HFF-Myc (cell line): Measurements from ENCODE around the gene BCDIN3D.

ENCODE experiments used
- DNase-seq: peaks from one replicate; pipeline ENCODE4 v3.0.0-alpha.2; 2011; ENCODE audit warnings: low read depth; ENCODE audit errors: extremely low read depth
- H3K4me3 ChIP-seq: replicated peaks from 2 replicates; pipeline ENCODE4 v1.5.1; 2011; ENCODE audit warnings: low read depth, mild to moderate bottlenecking, control low read depth, low read length
- CTCF ChIP-seq: IDR thresholded peaks from 2 replicates; pipeline ENCODE4 v1.5.1; 2012; ENCODE audit warnings: mild to moderate bottlenecking, low read depth, low read length, control low read depth; ENCODE audit errors: missing control alignments

The BCDIN3D gene

GRCh38 chr12:49888461-49889151 is 45.7 kb upstream of the BCDIN3D start:
- no peak for DNase-seq
- H3K4me3 ChIP-seq = no peak overlapping the region
- no peak for TF ChIP-seq CTCF

GRCh38 chr12:49887536-49888401 is 44.9 kb upstream of the BCDIN3D start:
- no peak for DNase-seq

GRCh38 chr12:49887091-49887490 is 44.2 kb upstream of the BCDIN3D start:
- H3K4me3 ChIP-seq = no peak overlapping the region
- TF ChIP-seq CTCF = no peak
- DNase-seq = no peak

More at GRCh38 chr12:49887536-49888401, 44.9 kb upstream of the BCDIN3D start:
- no peak overlapping the region for H3K4me3 ChIP-seq
- TF ChIP-seq CTCF = no peak

GRCh38 chr12:49885663-49886461 is 43.0 kb upstream of the BCDIN3D start:
- no peak for DNase-seq

GRCh38 chr12:49885118-49885517 is 42.2 kb upstream of the BCDIN3D start:
- no peak for TF ChIP-seq CTCF
- no peak for DNase-seq
- no peak overlapping the region for H3K4me3 ChIP-seq

More at GRCh38 chr12:49885663-49886461, 43.0 kb upstream of the BCDIN3D start:
- H3K4me3 ChIP-seq = no peak overlapping the region
- TF ChIP-seq CTCF = no peak

- H3K4me3 ChIP-seq = no peak overlapping the region
- no peak for TF ChIP-seq CTCF
- no peak for DNase-seq
Observed at GRCh38 chr12:49882851-49883464, 40.1 kb upstream of the BCDIN3D start.
